Measurements from ENCODE around the gene SLX9.

DNA sequence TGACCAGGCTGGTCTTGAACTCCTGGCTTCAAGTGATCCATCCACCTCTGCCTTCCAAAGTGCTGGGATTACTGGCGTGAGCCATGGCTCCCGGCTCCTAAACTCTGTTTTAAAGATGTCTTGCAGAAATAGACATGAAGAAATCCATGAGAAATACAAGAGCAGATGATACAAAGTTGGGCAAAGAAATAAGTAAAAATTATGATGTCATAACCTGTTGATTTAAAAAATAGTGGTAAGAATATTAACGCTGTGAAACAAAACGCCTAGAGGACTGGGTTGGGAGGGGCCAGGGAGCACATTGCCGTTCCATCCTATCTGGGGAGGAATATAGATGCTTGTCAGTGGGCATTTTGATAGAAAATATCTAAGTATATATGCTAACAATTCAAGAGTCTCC is 17.9 kb upstream of the SLX9 start:
- TF ChIP-seq POLR2A (IDR thresholded peaks at IDR 0.05; ENCODE audit: low read depth, low read length) (no peak), POLR2AphosphoS5 (IDR thresholded peaks at IDR 0.05; ENCODE audit: low read depth, low read length) (no peak), SPI1 (IDR thresholded peaks at IDR 0.05; ENCODE audit: low read depth, low read length) (no peak), TAF1 (IDR thresholded peaks at IDR 0.05; ENCODE audit: low read depth, low read length) (no peak), PAX5 (IDR thresholded peaks at IDR 0.05; ENCODE audit: insufficient read depth, low read length, severe bottlenecking) (no peak)
